Activated T-helper 1 cell treated with anti-CD3 and anti-CD28 coated beads, Interleukin-12 subunit alpha, Interleukin-12 subunit beta, Interleukin-2, Interleukin-4 antibody, amounts not matched to agents 30 ng/mL and 10 ng/mL and 1 ng/mL, durations not matched to agents 14 hours and 24 hours and 36 hours (primary cell): Measurements from ENCODE around the gene MYL3. TPM values are rescaled to one million over a fixed set of nuclear protein-coding genes. Genes with fewer than 3 reads are reported as not detected.

Source experiments
- DNase-seq: peaks from one replicate; pipeline ENCODE4 v3.0.0; 2021; ENCODE audit warnings: low spot score
- H3K27ac Mint-ChIP-seq: one replicate; pipeline ENCODE4 v1.8.0; 2021; ENCODE audit warnings: mild to moderate bottlenecking, mixed read lengths
- H3K27me3 Mint-ChIP-seq: one replicate; pipeline ENCODE4 v1.8.0; 2022; ENCODE audit warnings: mild to moderate bottlenecking, moderate library complexity, mixed read lengths; ENCODE audit not compliant: insufficient read depth
- H3K36me3 Mint-ChIP-seq: one replicate; pipeline ENCODE4 v1.8.0; 2021; ENCODE audit warnings: low read depth, mixed read lengths
- H3K4me1 Mint-ChIP-seq: one replicate; pipeline ENCODE4 v1.8.0; 2021; ENCODE audit warnings: low read depth, mixed read lengths
- H3K4me3 Mint-ChIP-seq: one replicate; pipeline ENCODE4 v1.8.0; 2021; ENCODE audit warnings: mild to moderate bottlenecking, moderate library complexity, mixed read lengths
- H3K9me3 Mint-ChIP-seq: one replicate; pipeline ENCODE4 v1.8.0; 2021; ENCODE audit warnings: mixed read lengths
- intact Hi-C: fragments of 100-400 bp; cut with micrococcal nuclease; formaldehyde crosslinking; loops from one replicate; pipeline ENCODE4 v1.15.1; 2024
- total RNA-seq: library from RNA; stranded (reverse); gene quantifications from 2 replicates; pipeline ENCODE4 v1.2.3, GENCODE V29; 2022

MYL3 gene
- total RNA-seq, 1 donor from 2014 or later = not detected

GRCh38 chr3:46896386-46896785, 33.1 kb upstream of the MYL3 start:
- intact Hi-C loops = no loop called here

GRCh38 chr3:46895761-46896160, 32.5 kb upstream of the MYL3 start:
- Mint-ChIP-seq H3K4me1 (peaks cover 4% of the 10 kb centered on the region), H3K4me3 (no peak overlapping the region), H3K9me3 (no peaks in the 10 kb centered on the region), H3K27ac (no peak overlapping the region), H3K27me3 (peaks cover 56% of the 10 kb centered on the region), H3K36me3 (no peaks in the 10 kb centered on the region)
- no peak for DNase-seq
- intact Hi-C loops = loop anchor here (1.0 kb wide), 3 partner anchors 29 to 407 kb away; no protein-coding TSS in a partner anchor

More at GRCh38 chr3:46896386-46896785, 33.1 kb upstream of the MYL3 start:
- H3K4me3 Mint-ChIP-seq = no peak overlapping the region
- H3K27ac Mint-ChIP-seq = no peak overlapping the region
- H3K27me3 Mint-ChIP-seq = peaks cover 51% of the 10 kb centered on the region
- DNase-seq = no peak
- peaks cover 4% of the 10 kb centered on the region for H3K4me1 Mint-ChIP-seq
- H3K9me3 Mint-ChIP-seq = no peaks in the 10 kb centered on the region
- H3K36me3 Mint-ChIP-seq = no peaks in the 10 kb centered on the region

DNA sequence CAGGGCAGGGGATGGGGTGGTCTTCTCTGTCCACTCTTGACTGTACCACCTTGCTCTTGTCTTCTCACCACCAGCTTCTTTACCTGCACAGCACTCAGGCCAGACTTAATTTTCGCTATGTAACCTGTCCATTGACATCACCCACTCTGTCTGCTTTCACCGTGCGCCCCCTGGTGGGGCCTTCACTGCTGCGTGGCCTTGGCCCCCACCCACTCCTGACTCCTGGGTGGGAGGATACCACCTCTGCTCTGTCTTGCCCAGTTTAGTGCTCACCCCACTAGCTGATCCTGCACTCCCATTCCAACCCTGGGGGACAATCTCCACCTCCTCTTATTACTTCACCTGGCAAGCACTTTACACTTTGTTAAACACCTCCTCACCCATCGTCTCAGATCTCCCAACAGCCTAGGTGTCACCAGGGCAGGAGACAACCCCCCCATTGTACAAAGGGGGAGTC, 32.0 kb upstream of the MYL3 start:
- H3K4me3 Mint-ChIP-seq = no peak overlapping the region
- H3K36me3 Mint-ChIP-seq = no peaks in the 10 kb centered on the region
- intact Hi-C loops = loop anchor here (1.0 kb wide), 3 partner anchors 29 to 407 kb away; no protein-coding TSS in a partner anchor
- no peaks in the 10 kb centered on the region for H3K9me3 Mint-ChIP-seq
- peaks cover 4% of the 10 kb centered on the region for H3K4me1 Mint-ChIP-seq
- peak; percentile 61 for DNase-seq
- H3K27ac Mint-ChIP-seq = no peak overlapping the region
- H3K27me3 Mint-ChIP-seq = peaks cover 55% of the 10 kb centered on the region

DNA sequence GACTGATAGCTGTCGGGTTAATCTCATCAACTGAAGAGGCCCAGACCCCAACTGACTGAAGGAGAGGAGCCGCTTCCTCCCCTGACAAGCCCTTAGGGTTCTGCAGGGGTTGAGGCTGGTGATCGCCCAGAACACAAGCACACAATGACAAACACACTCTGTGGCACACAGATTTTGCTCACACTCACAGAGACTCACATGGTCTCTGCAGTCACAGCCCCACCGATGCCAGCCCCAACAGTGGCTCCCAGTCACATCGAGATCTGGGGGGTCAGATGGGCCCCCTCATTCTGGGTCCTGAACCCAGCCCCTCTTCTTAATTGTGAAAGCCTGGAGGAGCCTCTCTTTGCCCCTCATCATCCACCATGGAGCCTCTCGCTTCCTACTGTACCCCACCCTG, 31.0 kb upstream of the MYL3 start:
- Mint-ChIP-seq H3K27ac (no peak overlapping the region), H3K4me1 (peaks cover 4% of the 10 kb centered on the region), H3K36me3 (no peaks in the 10 kb centered on the region), H3K27me3 (peaks cover 54% of the 10 kb centered on the region), H3K4me3 (no peak overlapping the region), H3K9me3 (no peaks in the 10 kb centered on the region)
- intact Hi-C loops = no loop called here
- DNase-seq = no peak

GRCh38 chr3:46893763-46894162, 30.5 kb upstream of the MYL3 start:
- Mint-ChIP-seq H3K9me3 (no peaks in the 10 kb centered on the region), H3K4me1 (peaks cover 4% of the 10 kb centered on the region), H3K27ac (no peak overlapping the region), H3K27me3 (peaks cover 51% of the 10 kb centered on the region), H3K4me3 (no peak overlapping the region), H3K36me3 (no peaks in the 10 kb centered on the region)
- intact Hi-C loops = no loop called here
- no peak for DNase-seq

- Mint-ChIP-seq H3K36me3 (no peaks in the 10 kb centered on the region), H3K27me3 (peaks cover 53% of the 10 kb centered on the region), H3K27ac (no peak overlapping the region), H3K9me3 (no peaks in the 10 kb centered on the region), H3K4me1 (peaks cover 4% of the 10 kb centered on the region), H3K4me3 (no peak overlapping the region)
- no peak for DNase-seq
- intact Hi-C loops = no loop called here
These were observed 30.0 kb upstream of the MYL3 start for GRCh38 chr3:46893146-46893748.

- peak overlapping the region; percentile 57 for H3K4me3 Mint-ChIP-seq
- peaks cover 53% of the 10 kb centered on the region for H3K27me3 Mint-ChIP-seq
- no peaks in the 10 kb centered on the region for H3K9me3 Mint-ChIP-seq
- H3K36me3 Mint-ChIP-seq = no peaks in the 10 kb centered on the region
- H3K27ac Mint-ChIP-seq = no peak overlapping the region
- H3K4me1 Mint-ChIP-seq = peaks cover 4% of the 10 kb centered on the region
- no peak for DNase-seq
- intact Hi-C loops = no loop called here
These were observed 29.3 kb upstream of the MYL3 start for GRCh38 chr3:46892285-46893145.

DNA sequence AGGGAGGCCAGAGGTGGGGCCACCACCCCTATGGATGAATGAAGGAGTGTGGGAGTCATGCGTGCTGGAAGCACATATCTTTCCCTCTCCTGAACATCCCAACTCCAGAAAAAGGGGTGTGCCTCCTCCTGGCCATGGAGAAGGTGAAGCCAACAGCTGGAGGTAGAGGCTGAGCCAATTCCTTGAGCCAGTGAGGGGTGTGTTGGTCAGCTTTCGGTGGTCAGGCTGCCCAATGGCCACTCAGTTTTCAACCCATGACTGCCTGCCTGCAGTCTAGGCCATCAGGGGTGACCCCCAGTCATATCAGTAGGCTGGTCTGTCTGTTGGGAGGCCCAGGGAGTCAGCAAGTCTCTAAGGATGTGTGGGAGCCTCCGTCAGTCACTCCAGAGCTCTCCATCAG, 27.9 kb upstream of the MYL3 start:
- no peaks in the 10 kb centered on the region for H3K9me3 Mint-ChIP-seq
- peaks cover 4% of the 10 kb centered on the region for H3K4me1 Mint-ChIP-seq
- intact Hi-C loops = no loop called here
- no peak overlapping the region for H3K27ac Mint-ChIP-seq
- no peaks in the 10 kb centered on the region for H3K36me3 Mint-ChIP-seq
- no peak for DNase-seq
- peaks cover 62% of the 10 kb centered on the region for H3K27me3 Mint-ChIP-seq
- no peak overlapping the region for H3K4me3 Mint-ChIP-seq

- no peak overlapping the region for H3K4me3 Mint-ChIP-seq
- no peaks in the 10 kb centered on the region for H3K9me3 Mint-ChIP-seq
- H3K4me1 Mint-ChIP-seq = peaks cover 2% of the 10 kb centered on the region
- H3K27ac Mint-ChIP-seq = no peak overlapping the region
- intact Hi-C loops = no loop called here
- H3K36me3 Mint-ChIP-seq = no peaks in the 10 kb centered on the region
- peaks cover 63% of the 10 kb centered on the region for H3K27me3 Mint-ChIP-seq
- no peak for DNase-seq
These were observed 26.9 kb upstream of the MYL3 start for GRCh38 chr3:46890132-46890531.

- H3K9me3 Mint-ChIP-seq = no peaks in the 10 kb centered on the region
- H3K4me1 Mint-ChIP-seq = no peaks in the 10 kb centered on the region
- no peaks in the 10 kb centered on the region for H3K36me3 Mint-ChIP-seq
- intact Hi-C loops = no loop called here
- H3K27me3 Mint-ChIP-seq = peaks cover 67% of the 10 kb centered on the region
- no peak overlapping the region for H3K4me3 Mint-ChIP-seq
- no peak overlapping the region for H3K27ac Mint-ChIP-seq
- DNase-seq = no peak
These were observed 26.3 kb upstream of the MYL3 start for GRCh38 chr3:46889381-46890110.

- intact Hi-C loops = no loop called here
- Mint-ChIP-seq H3K36me3 (no peaks in the 10 kb centered on the region), H3K27me3 (peaks cover 68% of the 10 kb centered on the region), H3K9me3 (no peaks in the 10 kb centered on the region), H3K4me3 (no peak overlapping the region), H3K4me1 (no peaks in the 10 kb centered on the region), H3K27ac (no peak overlapping the region)
- no peak for DNase-seq
These were observed 25.5 kb upstream of the MYL3 start for GRCh38 chr3:46888705-46889104.

- H3K27me3 Mint-ChIP-seq = peaks cover 67% of the 10 kb centered on the region
- H3K36me3 Mint-ChIP-seq = no peaks in the 10 kb centered on the region
- no peaks in the 10 kb centered on the region for H3K4me1 Mint-ChIP-seq
- no peak overlapping the region for H3K27ac Mint-ChIP-seq
- intact Hi-C loops = no loop called here
- no peaks in the 10 kb centered on the region for H3K9me3 Mint-ChIP-seq
- H3K4me3 Mint-ChIP-seq = no peak overlapping the region
- DNase-seq = no peak
These were observed 24.8 kb upstream of the MYL3 start for GRCh38 chr3:46887980-46888494.
